ENCODE measurements around the gene EVA1C.
"Not testable (repeated sequence)": the region's sequence is repeated elsewhere in the genome, so short reads cannot be mapped to it uniquely, and the experiment has no call there.

Gene EVA1C

DNA sequence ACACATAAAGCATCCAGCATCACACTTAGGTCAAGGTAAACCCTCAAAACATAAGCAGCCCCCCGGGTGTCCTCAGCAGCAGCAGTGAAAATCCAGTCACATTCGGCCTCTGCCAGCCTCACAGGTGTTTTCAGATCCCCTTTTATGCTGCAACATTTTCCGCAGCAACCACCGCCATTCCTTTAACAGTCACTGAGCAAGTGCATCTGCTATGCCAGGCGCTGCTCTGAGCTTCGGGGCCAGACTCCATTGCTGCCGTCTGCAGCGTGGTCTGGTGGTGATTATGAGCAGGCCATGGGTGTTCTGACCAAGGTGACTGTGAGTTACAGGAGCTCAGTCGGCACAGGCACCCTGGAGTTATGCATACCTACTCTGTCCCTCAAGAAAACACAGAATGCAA is 24.2 kb upstream of the EVA1C start:
- Histone ChIP-seq H3K4me3 (ENCODE audit: low read depth in 1 of 2, low read length in 2 of 2) (no peak overlapping the region), H3K9me3 (ENCODE audit: control insufficient read depth in 1 of 2, low read length in 2 of 2) (no peaks in the 10 kb centered on the region), H3K36me3 (ENCODE audit: control insufficient read depth in 1 of 2, insufficient read depth in 2 of 2, low read length in 2 of 2) (peaks cover 7 to 12% of the 10 kb centered on the region in 2 donors), H3K4me1 (ENCODE audit: control insufficient read depth in 1 of 2, insufficient read depth in 2 of 2, low read length in 2 of 2) (peaks cover 13 to 15% of the 10 kb centered on the region in 2 donors), H3K9ac (ENCODE audit: low read depth in 1 of 2, low read length in 2 of 2) (no peak overlapping the region), H3K27ac (ENCODE audit: low read depth, low read length) (no peak overlapping the region), H3K27me3 (ENCODE audit: control insufficient read depth in 1 of 2, insufficient read depth in 2 of 2, low read length in 2 of 2) (no peaks in the 10 kb centered on the region)

DNA sequence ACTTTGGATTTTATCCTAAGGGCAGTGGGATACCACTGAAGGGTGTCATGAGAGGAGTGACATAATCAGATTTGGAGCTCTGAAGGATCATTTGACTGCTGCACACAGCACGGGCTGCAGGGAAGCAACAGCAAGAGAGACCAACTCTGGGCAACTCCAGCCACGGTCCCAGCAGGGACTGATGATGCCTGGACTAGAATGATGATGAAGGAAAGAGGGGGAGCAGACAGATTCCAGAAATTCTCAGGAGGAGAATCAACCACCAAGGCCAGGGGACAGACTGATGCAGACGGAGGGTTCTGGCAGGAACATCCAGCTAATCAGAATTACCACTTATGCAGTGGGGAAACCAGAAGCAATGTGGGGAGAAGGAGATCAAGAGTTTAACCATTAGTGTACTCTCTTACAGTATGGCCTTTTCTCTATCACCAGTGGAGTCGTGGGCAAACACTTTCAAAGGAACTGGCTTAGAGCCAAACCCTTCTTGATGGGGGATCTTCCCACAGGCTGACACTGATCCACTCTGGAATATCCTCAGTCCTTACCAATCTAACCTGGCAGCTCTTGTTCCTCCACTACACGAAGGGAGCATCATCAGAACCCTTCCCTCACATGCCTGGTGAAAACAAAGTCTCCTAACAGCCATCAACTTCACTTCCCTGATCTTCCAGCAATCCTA is 23.0 kb upstream of the EVA1C start:
- Histone ChIP-seq H3K9ac (ENCODE audit: low read depth in 1 of 2, low read length in 2 of 2) (no peak overlapping the region), H3K36me3 (ENCODE audit: control insufficient read depth in 1 of 2, insufficient read depth in 2 of 2, low read length in 2 of 2) (peaks cover 0 to under 1% of the 10 kb centered on the region in 2 donors), H3K4me1 (ENCODE audit: control insufficient read depth in 1 of 2, insufficient read depth in 2 of 2, low read length in 2 of 2) (peaks cover 15 to 24% of the 10 kb centered on the region in 2 donors)

DNA sequence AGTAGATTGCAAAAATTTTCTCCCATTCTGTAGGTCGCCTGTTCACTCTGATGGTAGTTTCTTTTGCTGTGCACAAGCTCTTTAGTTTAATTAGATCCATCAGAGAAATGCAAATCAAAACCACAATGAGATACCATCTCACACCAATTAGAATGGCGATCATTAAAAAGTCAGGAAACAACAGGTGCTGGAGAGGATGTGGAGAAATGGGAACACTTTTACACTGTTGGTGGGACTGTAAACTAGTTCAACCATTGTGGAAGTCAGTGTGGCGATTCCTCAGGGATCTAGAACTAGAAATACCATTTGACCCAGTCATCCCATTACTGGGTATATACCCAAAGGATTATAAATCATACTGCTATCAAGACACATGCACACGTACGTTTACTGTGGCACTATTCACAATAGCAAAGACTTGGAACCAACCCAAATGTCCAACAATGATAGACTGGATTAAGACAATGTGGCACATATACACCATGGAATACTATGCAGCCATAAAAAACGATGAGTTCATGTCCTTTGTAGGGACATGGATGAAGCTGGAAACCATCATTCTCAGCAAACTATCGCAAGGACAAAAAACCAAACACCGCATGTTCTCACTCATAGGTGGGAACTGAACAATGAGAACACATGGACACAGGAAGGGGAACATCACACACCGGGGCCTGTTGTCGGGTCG is 21.8 kb upstream of the EVA1C start:
- not testable (repeated sequence) for H3K4me3 ChIP-seq (ENCODE audit: low read depth in 1 of 2, low read length in 2 of 2); H3K9me3 ChIP-seq (ENCODE audit: control insufficient read depth in 1 of 2, low read length in 2 of 2); H3K27ac ChIP-seq (ENCODE audit: low read depth, low read length); H3K9ac ChIP-seq (ENCODE audit: low read depth in 1 of 2, low read length in 2 of 2); H3K36me3 ChIP-seq (ENCODE audit: control insufficient read depth in 1 of 2, insufficient read depth in 2 of 2, low read length in 2 of 2); H3K27me3 ChIP-seq (ENCODE audit: control insufficient read depth in 1 of 2, insufficient read depth in 2 of 2, low read length in 2 of 2)
- H3K4me1 ChIP-seq (ENCODE audit: control insufficient read depth in 1 of 2, insufficient read depth in 2 of 2, low read length in 2 of 2): peaks cover 15 to 24% of the 10 kb centered on the region in 2 donors

More for the DNA sequence above, 23.0 kb upstream of the EVA1C start:
- no peaks in the 10 kb centered on the region for H3K9me3 ChIP-seq (ENCODE audit: control insufficient read depth in 1 of 2, low read length in 2 of 2)
- no peak overlapping the region for H3K4me3 ChIP-seq (ENCODE audit: low read depth in 1 of 2, low read length in 2 of 2)
- H3K27me3 ChIP-seq (ENCODE audit: control insufficient read depth in 1 of 2, insufficient read depth in 2 of 2, low read length in 2 of 2): no peaks in the 10 kb centered on the region
- H3K27ac ChIP-seq (ENCODE audit: low read depth, low read length): no peak overlapping the region

DNA sequence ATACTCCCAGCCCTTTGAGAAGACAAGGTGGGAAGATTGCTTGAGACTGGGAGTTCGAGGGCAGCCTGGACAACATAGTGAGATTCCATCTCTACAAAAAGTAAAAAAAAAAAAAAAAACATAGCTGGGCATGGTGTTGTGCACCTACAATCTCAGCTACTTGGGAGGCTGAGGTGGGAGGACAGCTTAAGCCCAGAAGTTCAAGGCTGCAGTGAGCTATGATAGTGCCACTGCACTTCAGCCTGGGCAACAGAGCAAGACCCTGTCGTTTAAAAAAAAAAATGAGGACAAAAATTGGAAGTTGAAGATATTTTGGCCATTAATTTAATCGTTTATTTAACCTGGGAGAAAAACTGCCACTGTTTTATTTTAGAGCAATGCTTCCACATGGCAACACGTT is 20.8 kb upstream of the EVA1C start:
- no peaks in the 10 kb centered on the region for H3K36me3 ChIP-seq (ENCODE audit: control insufficient read depth in 1 of 2, insufficient read depth in 2 of 2, low read length in 2 of 2)
- H3K27me3 ChIP-seq (ENCODE audit: control insufficient read depth in 1 of 2, insufficient read depth in 2 of 2, low read length in 2 of 2): no peaks in the 10 kb centered on the region
- H3K27ac ChIP-seq (ENCODE audit: low read depth, low read length): no peak overlapping the region
- H3K4me1 ChIP-seq (ENCODE audit: control insufficient read depth in 1 of 2, insufficient read depth in 2 of 2, low read length in 2 of 2): peaks cover 15 to 24% of the 10 kb centered on the region in 2 donors
- H3K9ac ChIP-seq (ENCODE audit: low read depth in 1 of 2, low read length in 2 of 2): no peak overlapping the region
- H3K4me3 ChIP-seq (ENCODE audit: low read depth in 1 of 2, low read length in 2 of 2): peak overlapping the region; percentile 71 to 96
- H3K9me3 ChIP-seq (ENCODE audit: control insufficient read depth in 1 of 2, low read length in 2 of 2): no peaks in the 10 kb centered on the region

DNA sequence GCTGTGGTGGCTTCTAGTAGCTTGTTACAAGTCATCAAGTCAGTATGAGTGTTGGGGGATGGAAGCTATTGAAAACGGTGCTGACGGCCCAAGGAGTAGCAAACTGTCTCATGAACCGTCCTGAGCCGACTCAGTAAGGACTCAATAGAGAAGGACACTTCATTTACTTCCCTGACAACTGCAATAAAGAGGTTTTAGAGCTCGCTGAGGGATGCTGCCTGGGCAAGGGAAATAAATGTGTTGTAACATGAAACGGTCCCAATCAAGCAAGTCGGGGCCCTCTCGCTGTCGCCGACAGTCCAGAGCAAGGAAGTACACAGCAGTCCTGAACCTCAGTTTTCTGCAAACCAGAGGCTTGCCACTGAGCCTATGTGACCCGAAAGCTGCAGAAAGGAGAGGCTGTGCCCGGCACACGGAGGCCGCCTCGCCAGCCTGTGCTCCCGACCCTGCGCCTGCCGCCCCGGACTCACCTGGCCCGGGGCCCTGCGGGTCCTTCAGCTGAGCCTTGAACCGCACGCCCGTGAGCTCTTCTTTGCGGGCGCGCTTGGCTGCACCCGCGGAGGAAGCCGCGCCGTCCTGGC is 20.1 kb upstream of the EVA1C start:
- no peaks in the 10 kb centered on the region for H3K27me3 ChIP-seq (ENCODE audit: control insufficient read depth in 1 of 2, insufficient read depth in 2 of 2, low read length in 2 of 2)
- no peak overlapping the region for H3K27ac ChIP-seq (ENCODE audit: low read depth, low read length)
- no peaks in the 10 kb centered on the region for H3K9me3 ChIP-seq (ENCODE audit: control insufficient read depth in 1 of 2, low read length in 2 of 2)
- peak overlapping the region; percentile 71 to 96 for H3K4me3 ChIP-seq (ENCODE audit: low read depth in 1 of 2, low read length in 2 of 2)
- H3K36me3 ChIP-seq (ENCODE audit: control insufficient read depth in 1 of 2, insufficient read depth in 2 of 2, low read length in 2 of 2): no peaks in the 10 kb centered on the region
- H3K9ac ChIP-seq (ENCODE audit: low read depth in 1 of 2, low read length in 2 of 2): peak overlapping the region; percentile 1 to 33
- H3K4me1 ChIP-seq (ENCODE audit: control insufficient read depth in 1 of 2, insufficient read depth in 2 of 2, low read length in 2 of 2): peaks cover 15 to 24% of the 10 kb centered on the region in 2 donors

- Histone ChIP-seq H3K9me3 (ENCODE audit: control insufficient read depth in 1 of 2, low read length in 2 of 2) (no peaks in the 10 kb centered on the region), H3K4me3 (ENCODE audit: low read depth in 1 of 2, low read length in 2 of 2) (peak within 1 kb of the TSS; percentile 71 to 96), H3K9ac (ENCODE audit: low read depth in 1 of 2, low read length in 2 of 2) (peak within 1 kb of the TSS; percentile 60 to 89), H3K4me1 (ENCODE audit: control insufficient read depth in 1 of 2, insufficient read depth in 2 of 2, low read length in 2 of 2) (peaks cover 15 to 24% of the 10 kb centered on the region in 2 donors), H3K27me3 (ENCODE audit: control insufficient read depth in 1 of 2, insufficient read depth in 2 of 2, low read length in 2 of 2) (no peaks in the 10 kb centered on the region), H3K36me3 (ENCODE audit: control insufficient read depth in 1 of 2, insufficient read depth in 2 of 2, low read length in 2 of 2) (no peaks in the 10 kb centered on the region), H3K27ac (ENCODE audit: low read depth, low read length) (peak within 1 kb of the TSS; percentile 69)
These were observed 19.4 kb upstream of the EVA1C start, which contains the start of gene URB1 for GRCh38 chr21:32392880-32393676. Gene URB1 (minus strand): TSS chr21:32393012. CDS start chr21:32392910, 102 bp downstream.

GRCh38 chr21:32393677-32394001 is 18.9 kb upstream of the EVA1C start:
- H3K27me3 ChIP-seq (ENCODE audit: control insufficient read depth in 1 of 2, insufficient read depth in 2 of 2, low read length in 2 of 2): no peaks in the 10 kb centered on the region
- peak overlapping the region; percentile 69 for H3K27ac ChIP-seq (ENCODE audit: low read depth, low read length)
- H3K9me3 ChIP-seq (ENCODE audit: control insufficient read depth in 1 of 2, low read length in 2 of 2): no peaks in the 10 kb centered on the region
- H3K4me3 ChIP-seq (ENCODE audit: low read depth in 1 of 2, low read length in 2 of 2): peak overlapping the region; percentile 71 to 96
- peaks cover 15 to 24% of the 10 kb centered on the region in 2 donors for H3K4me1 ChIP-seq (ENCODE audit: control insufficient read depth in 1 of 2, insufficient read depth in 2 of 2, low read length in 2 of 2)
- peak overlapping the region; percentile 60 to 89 for H3K9ac ChIP-seq (ENCODE audit: low read depth in 1 of 2, low read length in 2 of 2)
- no peaks in the 10 kb centered on the region for H3K36me3 ChIP-seq (ENCODE audit: control insufficient read depth in 1 of 2, insufficient read depth in 2 of 2, low read length in 2 of 2)

DNA sequence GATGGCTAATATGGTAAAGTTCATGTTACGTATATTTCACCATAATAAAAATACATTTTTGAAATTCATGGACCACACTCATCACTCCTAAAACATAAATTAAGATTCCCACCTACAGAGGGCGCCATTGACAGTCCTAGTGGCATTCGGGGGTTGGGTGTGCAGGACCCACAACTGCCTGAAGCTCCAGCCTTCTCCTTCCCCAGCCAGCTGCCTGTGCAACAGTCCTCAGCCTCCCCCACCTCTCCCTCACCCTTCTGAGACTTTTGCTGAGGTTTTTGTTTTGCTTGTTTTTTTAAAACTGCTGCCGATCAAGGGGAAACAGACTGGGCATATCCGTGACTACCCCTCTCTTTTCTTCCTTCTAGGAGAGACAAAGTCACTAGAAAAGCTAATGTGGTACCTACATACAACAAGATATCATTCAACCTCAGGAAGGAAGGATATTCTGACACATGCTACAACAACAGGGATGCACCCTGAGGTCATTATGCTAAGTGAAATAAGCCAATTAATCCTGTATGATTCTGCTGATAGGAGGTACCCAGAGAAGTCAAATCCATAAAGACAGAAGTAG is 9.2 kb upstream of the EVA1C start:
- Histone ChIP-seq H3K27me3 (ENCODE audit: control insufficient read depth in 1 of 2, insufficient read depth in 2 of 2, low read length in 2 of 2) (peaks cover 0 to 4% of the 10 kb centered on the region in 2 donors), H3K4me3 (ENCODE audit: low read depth in 1 of 2, low read length in 2 of 2) (no peak overlapping the region), H3K27ac (ENCODE audit: low read depth, low read length) (no peak overlapping the region), H3K9ac (ENCODE audit: low read depth in 1 of 2, low read length in 2 of 2) (no peak overlapping the region), H3K4me1 (ENCODE audit: control insufficient read depth in 1 of 2, insufficient read depth in 2 of 2, low read length in 2 of 2) (peaks cover 0 to 4% of the 10 kb centered on the region in 2 donors), H3K36me3 (ENCODE audit: control insufficient read depth in 1 of 2, insufficient read depth in 2 of 2, low read length in 2 of 2) (no peaks in the 10 kb centered on the region), H3K9me3 (ENCODE audit: control insufficient read depth in 1 of 2, low read length in 2 of 2) (no peaks in the 10 kb centered on the region)

GRCh38 chr21:32406405-32406804 is 6.1 kb upstream of the EVA1C start:
- Histone ChIP-seq H3K36me3 (ENCODE audit: control insufficient read depth in 1 of 2, insufficient read depth in 2 of 2, low read length in 2 of 2) (no peaks in the 10 kb centered on the region), H3K9me3 (ENCODE audit: control insufficient read depth in 1 of 2, low read length in 2 of 2) (no peaks in the 10 kb centered on the region), H3K4me1 (ENCODE audit: control insufficient read depth in 1 of 2, insufficient read depth in 2 of 2, low read length in 2 of 2) (peaks cover 3 to 12% of the 10 kb centered on the region in 2 donors), H3K9ac (ENCODE audit: low read depth in 1 of 2, low read length in 2 of 2) (no peak overlapping the region), H3K27me3 (ENCODE audit: control insufficient read depth in 1 of 2, insufficient read depth in 2 of 2, low read length in 2 of 2) (no peaks in the 10 kb centered on the region), H3K4me3 (ENCODE audit: low read depth in 1 of 2, low read length in 2 of 2) (no peak overlapping the region), H3K27ac (ENCODE audit: low read depth, low read length) (no peak overlapping the region)

All from duodenal mucosa (tissue), 2 donors.